Liver (tissue), 9 donors: ENCODE results near the gene GRN. TPM values are rescaled to one million over a fixed set of nuclear protein-coding genes. Genes with fewer than 3 reads are reported as not detected.

Experiments used
- DNase-seq: peaks from one replicate; pipeline ENCODE4 v3.0.0-alpha.2; 2017; ENCODE audit warnings: low spot score
- H3K27ac ChIP-seq, 2 donors: one replicate each; pipeline ENCODE4 v1.7.0; 2013; ENCODE audit warnings: inconsistent platforms in 2 of 2, low read length in 2 of 2, control low read depth in 1 of 2, low read depth in 1 of 2, mild to moderate bottlenecking in 1 of 2
- H3K27me3 ChIP-seq, 4 donors: one replicate each; pipeline versions ENCODE4 v1.6.1 to v1.7.0; 2013; ENCODE audit warnings: low read length in 3 of 4, inconsistent platforms in 1 of 4, mild to moderate bottlenecking in 1 of 4, moderate library complexity in 1 of 4; ENCODE audit not compliant: control insufficient read depth in 4 of 4, insufficient read depth in 4 of 4
- H3K36me3 ChIP-seq, 4 donors: one replicate each; pipeline versions ENCODE4 v1.6.1 to v1.7.0; 2013; ENCODE audit warnings: low read length in 3 of 4, mild to moderate bottlenecking in 3 of 4, low read depth in 1 of 4, moderate library complexity in 1 of 4; ENCODE audit not compliant: control insufficient read depth in 4 of 4, insufficient read depth in 3 of 4
- H3K4me1 ChIP-seq, 4 donors: one replicate each; pipeline versions ENCODE4 v1.6.1 to v1.7.0; 2013; ENCODE audit warnings: low read length in 3 of 4, mild to moderate bottlenecking in 3 of 4, moderate library complexity in 1 of 4; ENCODE audit not compliant: control insufficient read depth in 4 of 4, insufficient read depth in 4 of 4
- H3K4me3 ChIP-seq, 3 donors: one replicate each; pipeline versions ENCODE4 v1.6.1 to v1.7.0; 2013; ENCODE audit warnings: low read length in 3 of 3, control low read depth in 1 of 3, low read depth in 1 of 3, mild to moderate bottlenecking in 1 of 3
- H3K9ac ChIP-seq, 2 donors: one replicate each; pipeline ENCODE4 v1.7.0; 2013; ENCODE audit warnings: low read length in 2 of 2, mild to moderate bottlenecking in 2 of 2, moderate library complexity in 2 of 2, control low read depth in 1 of 2, low read depth in 1 of 2
- H3K9me3 ChIP-seq, 4 donors: one replicate each; pipeline versions ENCODE4 v1.6.1 to v1.7.0; 2013; ENCODE audit warnings: low read length in 3 of 4; ENCODE audit not compliant: control insufficient read depth in 4 of 4
- EGR1 ChIP-seq, 2 donors: IDR thresholded peaks; 2 replicates each; pipeline ENCODE4 v1.6.1; 2016 to 2018; ENCODE audit warnings: antibody characterized with exemption in 2 of 2, low read depth in 2 of 2
- FOXA1 ChIP-seq: IDR thresholded peaks from 2 replicates; pipeline ENCODE4 v1.6.1; 2016; ENCODE audit warnings: antibody characterized with exemption
- FOXA2 ChIP-seq: IDR thresholded peaks from 2 replicates; pipeline ENCODE4 v1.6.1; 2016; ENCODE audit warnings: antibody characterized with exemption
- GABPA ChIP-seq, 2 donors: IDR thresholded peaks in 1 of 2; conservative IDR thresholded peaks in 1 of 2; 2 replicates each; pipeline ENCODE4 v1.6.1; 2016; ENCODE audit warnings: antibody characterized with exemption in 2 of 2, mild to moderate bottlenecking in 1 of 2, moderate library complexity in 1 of 2
- HNF4A ChIP-seq, 2 donors: conservative IDR thresholded peaks; 2 replicates each; pipeline ENCODE4 v1.6.1; 2016; ENCODE audit warnings: antibody characterized with exemption in 2 of 2, mild to moderate bottlenecking in 2 of 2
- HNF4G ChIP-seq: IDR thresholded peaks from 2 replicates; pipeline ENCODE4 v1.6.1; 2016; ENCODE audit warnings: antibody characterized with exemption
- JUND ChIP-seq, 2 donors: IDR thresholded peaks; 2 replicates each; pipeline ENCODE4 v1.6.1; 2016; ENCODE audit warnings: antibody characterized with exemption in 2 of 2
- NR2F2 ChIP-seq: IDR thresholded peaks from 2 replicates; pipeline ENCODE4 v1.6.1; 2016; ENCODE audit warnings: antibody characterized with exemption
- RAD21 ChIP-seq, 2 donors: IDR thresholded peaks; 2 replicates each; pipeline ENCODE4 v1.6.1; 2016; ENCODE audit warnings: antibody characterized with exemption in 2 of 2, mild to moderate bottlenecking in 2 of 2
- REST ChIP-seq: IDR thresholded peaks from 2 replicates; pipeline ENCODE4 v1.6.1; 2016; ENCODE audit warnings: antibody characterized with exemption, mild to moderate bottlenecking
- RXRA ChIP-seq, 2 donors: IDR thresholded peaks; 2 replicates each; pipeline ENCODE4 v1.6.1; 2017 to 2018; ENCODE audit warnings: antibody characterized with exemption in 2 of 2, mild to moderate bottlenecking in 1 of 2
- SP1 ChIP-seq: IDR thresholded peaks from 2 replicates; pipeline ENCODE4 v1.6.1; 2018; ENCODE audit warnings: antibody characterized with exemption, mild to moderate bottlenecking
- TAF1 ChIP-seq: conservative IDR thresholded peaks from 2 replicates; pipeline ENCODE4 v1.6.1; 2016; ENCODE audit warnings: antibody characterized with exemption, mild to moderate bottlenecking
- YY1 ChIP-seq: IDR thresholded peaks from 2 replicates; pipeline ENCODE4 v1.6.1; 2016; ENCODE audit warnings: antibody characterized with exemption, mild to moderate bottlenecking
- WGBS: extraction: QIAGEN DNeasy Blood & Tissue Kit; methylation state at CpG from one replicate; pipeline ENCODE4 v1.1.7; 2013; 5-methylcytosine and 5-hydroxymethylcytosine counted together
- polyA plus RNA-seq, 2 donors: library from polyadenylated mRNA; stranded (reverse) in 1 of 2; unstranded in 1 of 2; fragments of 200-250 nt in 1 of 2; fragments of >200 nt in 1 of 2; fragmentation: Nextera tagmentation in 1 of 2; extraction: Ambion mirVana in 1 of 2; gene quantifications; one replicate each; pipeline versions ENCODE4 v1.2.1 to v1.2.3, GENCODE V29; 2013 to 2015
- total RNA-seq, 2 donors: library from RNA; depleted of rRNA; stranded (reverse); fragments of >200 nt; gene quantifications; one replicate each; pipeline ENCODE4 v1.2.3, GENCODE V29; 2014
- TF ChIP-seq, protein P1 (sequence below): IDR thresholded peaks from 2 replicates; pipeline ENCODE4 v1.6.1; 2016; ENCODE audit warnings: antibody characterized with exemption
- TF ChIP-seq, protein P2 (sequence below): IDR thresholded peaks from 2 replicates; pipeline ENCODE4 v1.6.1; 2016; ENCODE audit warnings: antibody characterized with exemption
- TF ChIP-seq, protein P3 (sequence below): fragments of 150-350 bp; IDR thresholded peaks from 2 replicates; pipeline ENCODE4 v1.5.1; 2017; ENCODE audit warnings: improper control_type of control experiment, low read depth, low read length; ENCODE audit not compliant: missing input control
- donor health status: healthy.
- donor health status: healthy.
- donor health status: healthy.
- donor health status: healthy.
- donor health status: healthy.

Gene GRN
- total and polyA plus RNA-seq, 4 donors = 90.9 to 166 (median 133) TPM

- TF ChIP-seq, protein P1, sequence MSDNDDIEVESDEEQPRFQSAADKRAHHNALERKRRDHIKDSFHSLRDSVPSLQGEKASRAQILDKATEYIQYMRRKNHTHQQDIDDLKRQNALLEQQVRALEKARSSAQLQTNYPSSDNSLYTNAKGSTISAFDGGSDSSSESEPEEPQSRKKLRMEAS = no peak
- TF ChIP-seq JUND (IDR thresholded peaks at IDR 0.05) (no peak), RAD21 (IDR thresholded peaks at IDR 0.05) (no peak)
Measured at GRCh38 chr17:44383363-44383762, 38.3 kb downstream of the GRN start (continued).

- no peaks in the 10 kb centered on the region for H3K27me3 ChIP-seq
- WGBS = 53% methylated on average over 16 of the region's 16 CpGs
- no peaks in the 10 kb centered on the region for H3K36me3 ChIP-seq
- no peak overlapping the region for H3K4me3 ChIP-seq
- no peak overlapping the region for H3K9ac ChIP-seq
- no peaks in the 10 kb centered on the region for H3K9me3 ChIP-seq
- no peak overlapping the region for H3K27ac ChIP-seq
- peaks cover 5 to 11% (median 7%) of the 10 kb centered on the region in 4 donors for H3K4me1 ChIP-seq
- no peak for DNase-seq
- TF ChIP-seq RAD21 (IDR thresholded peaks at IDR 0.05) (no peak), GABPA (IDR thresholded peaks at IDR 0.05 in 1 of 2, conservative IDR thresholded peaks at IDR 0.05 in 1 of 2) (no peak), TAF1 (no peak), EGR1 (IDR thresholded peaks at IDR 0.05; ENCODE audit: low read depth in 2 of 2) (no peak), RXRA (IDR thresholded peaks at IDR 0.05) (no peak), JUND (IDR thresholded peaks at IDR 0.05) (no peak), FOXA2 (no peak), REST (no peak), YY1 (no peak), NR2F2 (no peak), HNF4G (no peak), SP1 (no peak), FOXA1 (no peak), HNF4A (conservative IDR thresholded peaks at IDR 0.05) (no peak)
- TF ChIP-seq, protein P1 = no peak
- TF ChIP-seq, protein P2, sequence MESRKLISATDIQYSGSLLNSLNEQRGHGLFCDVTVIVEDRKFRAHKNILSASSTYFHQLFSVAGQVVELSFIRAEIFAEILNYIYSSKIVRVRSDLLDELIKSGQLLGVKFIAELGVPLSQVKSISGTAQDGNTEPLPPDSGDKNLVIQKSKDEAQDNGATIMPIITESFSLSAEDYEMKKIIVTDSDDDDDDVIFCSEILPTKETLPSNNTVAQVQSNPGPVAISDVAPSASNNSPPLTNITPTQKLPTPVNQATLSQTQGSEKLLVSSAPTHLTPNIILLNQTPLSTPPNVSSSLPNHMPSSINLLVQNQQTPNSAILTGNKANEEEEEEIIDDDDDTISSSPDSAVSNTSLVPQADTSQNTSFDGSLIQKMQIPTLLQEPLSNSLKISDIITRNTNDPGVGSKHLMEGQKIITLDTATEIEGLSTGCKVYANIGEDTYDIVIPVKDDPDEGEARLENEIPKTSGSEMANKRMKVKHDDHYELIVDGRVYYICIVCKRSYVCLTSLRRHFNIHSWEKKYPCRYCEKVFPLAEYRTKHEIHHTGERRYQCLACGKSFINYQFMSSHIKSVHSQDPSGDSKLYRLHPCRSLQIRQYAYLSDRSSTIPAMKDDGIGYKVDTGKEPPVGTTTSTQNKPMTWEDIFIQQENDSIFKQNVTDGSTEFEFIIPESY = no peak
- TF ChIP-seq, protein P3, sequence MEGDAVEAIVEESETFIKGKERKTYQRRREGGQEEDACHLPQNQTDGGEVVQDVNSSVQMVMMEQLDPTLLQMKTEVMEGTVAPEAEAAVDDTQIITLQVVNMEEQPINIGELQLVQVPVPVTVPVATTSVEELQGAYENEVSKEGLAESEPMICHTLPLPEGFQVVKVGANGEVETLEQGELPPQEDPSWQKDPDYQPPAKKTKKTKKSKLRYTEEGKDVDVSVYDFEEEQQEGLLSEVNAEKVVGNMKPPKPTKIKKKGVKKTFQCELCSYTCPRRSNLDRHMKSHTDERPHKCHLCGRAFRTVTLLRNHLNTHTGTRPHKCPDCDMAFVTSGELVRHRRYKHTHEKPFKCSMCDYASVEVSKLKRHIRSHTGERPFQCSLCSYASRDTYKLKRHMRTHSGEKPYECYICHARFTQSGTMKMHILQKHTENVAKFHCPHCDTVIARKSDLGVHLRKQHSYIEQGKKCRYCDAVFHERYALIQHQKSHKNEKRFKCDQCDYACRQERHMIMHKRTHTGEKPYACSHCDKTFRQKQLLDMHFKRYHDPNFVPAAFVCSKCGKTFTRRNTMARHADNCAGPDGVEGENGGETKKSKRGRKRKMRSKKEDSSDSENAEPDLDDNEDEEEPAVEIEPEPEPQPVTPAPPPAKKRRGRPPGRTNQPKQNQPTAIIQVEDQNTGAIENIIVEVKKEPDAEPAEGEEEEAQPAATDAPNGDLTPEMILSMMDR = no peak
Measured at GRCh38 chr17:44383861-44384260, 38.8 kb downstream of the GRN start.
